HT1080 (cell line): ENCODE results near the gene PLEKHG3. TPM values are rescaled to one million over a fixed set of nuclear protein-coding genes. Genes with fewer than 3 reads are reported as not detected.
"Not testable (repeated sequence)": the region's sequence is repeated elsewhere in the genome, so short reads cannot be mapped to it uniquely, and the experiment has no call there.

ENCODE experiments used
- DNase-seq: peaks from one replicate; pipeline ENCODE4 v3.0.0-alpha.2; 2015; ENCODE audit warnings: low read depth
- polyA plus RNA-seq, 2 experiments: library from polyadenylated mRNA; depleted of rRNA; stranded (reverse); fragments of >200 nt; gene quantifications; 2 replicates each; pipeline ENCODE4 v1.2.3, GENCODE V29; 2015
- total RNA-seq: library from RNA; depleted of rRNA; stranded (reverse); fragments of >200 nt; shearing (Covaris generic); gene quantifications from 2 replicates; pipeline ENCODE4 v1.2.3, GENCODE V29; 2014; rRNA removed

PLEKHG3 gene
- total RNA-seq, result 23.5 and 27.9 TPM in 2 replicates
- 17.4 and 18.0 TPM in 2 replicates for polyA plus RNA-seq (2015; cell fraction: cytosol; rRNA removed)
- 68.7 and 70.0 TPM in 2 replicates for polyA plus RNA-seq (2015; cell fraction: nucleus; rRNA removed)

DNA sequence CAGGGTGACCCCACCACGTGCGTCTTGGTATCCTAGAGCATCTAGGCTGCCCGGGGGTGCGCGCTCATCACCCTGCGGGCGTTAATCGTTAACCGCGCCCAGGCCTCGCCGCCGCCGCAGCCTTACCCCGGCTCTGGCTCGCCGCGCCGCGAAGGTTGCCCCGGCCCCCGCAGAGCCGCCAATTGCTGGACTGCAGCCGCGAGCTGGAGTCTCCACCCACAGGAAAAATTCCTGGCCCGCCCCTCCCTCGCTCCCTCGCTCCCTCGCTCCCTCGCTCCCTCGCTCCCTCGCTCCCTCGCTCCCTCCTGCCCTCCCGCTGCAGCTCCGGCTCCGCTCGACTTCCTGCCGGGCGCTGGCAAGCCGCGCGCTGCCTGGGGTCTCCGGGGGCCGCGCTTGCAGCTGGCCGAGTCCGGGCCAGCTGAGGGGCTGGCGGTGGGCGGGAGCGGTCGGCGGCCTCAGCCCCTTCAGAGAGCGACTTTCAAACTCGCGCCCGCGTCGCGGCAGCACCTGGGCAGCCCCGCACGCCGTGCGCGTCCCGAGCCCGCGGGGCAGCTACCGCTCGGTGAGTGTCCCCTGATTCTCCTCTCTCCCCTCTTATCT lies at the start of gene PLEKHG3:
Gene PLEKHG3, plus strand, starts transcription at position 282 of the 600 bp plus-strand sequence. CDS start 23,208 bp downstream, outside the sequence.
- peak; percentile 77 for DNase-seq

DNA sequence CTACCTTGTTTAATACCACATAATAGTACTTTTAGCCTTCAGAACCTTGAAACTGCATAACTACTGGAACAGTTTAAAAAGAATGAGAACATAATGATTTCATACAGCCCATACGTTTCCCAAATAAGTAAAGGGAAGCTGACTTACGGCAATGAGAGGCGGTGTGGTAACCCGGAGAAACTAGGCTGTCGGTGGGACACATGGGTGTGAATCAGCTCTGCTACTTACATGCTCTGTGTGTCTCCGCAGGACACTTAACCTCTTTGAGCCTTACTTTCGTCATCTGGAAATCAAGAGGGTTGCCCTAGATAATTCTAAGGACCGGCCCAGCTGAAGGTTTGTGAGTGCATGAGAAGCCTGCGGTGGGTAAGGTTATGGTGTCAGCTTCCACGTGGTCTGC lies 49.3 kb upstream of the PLEKHG3 start:
- DNase-seq, result no peak

DNA sequence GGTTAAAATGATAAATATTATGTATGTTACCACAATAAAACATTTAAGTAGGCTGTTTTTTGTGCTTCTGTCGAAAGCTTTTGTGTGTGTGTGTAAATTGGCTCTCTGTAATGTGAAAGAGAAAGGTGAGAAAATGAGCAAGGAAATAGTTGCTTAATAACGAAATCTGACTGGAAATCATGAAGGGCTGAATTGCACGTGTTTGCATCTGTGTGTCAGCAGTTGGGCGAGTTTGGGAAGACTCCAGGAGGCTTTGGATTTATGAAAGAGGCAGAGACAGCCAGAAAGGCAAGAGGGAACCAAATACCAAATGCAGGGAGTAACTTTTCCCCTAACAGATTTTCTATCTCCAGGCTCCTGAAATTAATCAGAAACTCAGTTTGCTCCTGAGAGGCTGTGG lies 47.2 kb upstream of the PLEKHG3 start:
- DNase-seq, result no peak

DNA sequence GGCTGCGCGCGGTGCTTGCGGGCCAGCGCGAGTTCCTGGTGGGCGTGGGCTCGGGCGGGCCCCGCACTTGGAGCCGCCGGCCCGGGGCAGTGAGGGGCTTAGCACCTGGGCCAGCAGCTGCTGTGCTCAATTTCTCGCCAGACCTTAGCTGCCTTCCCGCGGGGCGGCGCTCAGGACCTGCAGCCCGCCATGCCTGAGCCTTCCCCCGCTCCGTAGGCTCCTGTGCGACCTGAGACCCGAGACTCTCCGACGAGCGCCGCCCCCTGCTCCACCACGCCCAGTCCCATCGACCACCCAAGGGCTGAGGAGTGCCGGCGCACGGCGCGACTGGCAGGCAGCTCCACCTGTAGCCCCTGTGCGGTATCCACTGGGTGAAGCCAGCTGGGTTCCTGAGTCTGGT lies 46.0 kb upstream of the PLEKHG3 start:
- DNase-seq, result no peak

DNA sequence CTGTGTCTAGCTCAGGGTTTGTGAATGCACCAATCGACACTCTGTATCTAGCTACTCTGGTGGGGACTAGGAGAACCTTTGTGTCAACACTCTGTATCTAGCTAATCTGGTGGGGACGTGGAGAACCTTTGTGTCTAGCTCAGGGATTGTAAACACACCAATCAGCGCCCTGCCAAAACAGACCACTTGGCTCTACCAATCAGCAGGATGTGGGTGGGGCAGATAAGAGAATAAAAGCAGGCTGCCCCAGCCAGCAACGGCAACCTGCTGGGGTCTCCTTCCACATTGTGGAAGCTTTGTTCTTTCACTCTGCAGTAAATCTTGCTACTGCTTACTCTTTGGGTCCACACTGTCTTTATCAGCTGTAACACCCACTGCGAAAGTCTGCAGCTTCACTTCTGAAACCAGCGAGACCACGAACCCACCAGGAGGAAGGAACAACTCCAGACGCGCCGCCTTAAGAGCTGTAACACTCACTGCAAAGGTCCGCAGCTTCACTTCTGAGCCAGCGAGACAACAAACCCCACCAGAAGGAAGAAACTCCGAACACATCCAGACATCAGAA lies 45.4 kb upstream of the PLEKHG3 start:
- not testable (repeated sequence) for DNase-seq

DNA sequence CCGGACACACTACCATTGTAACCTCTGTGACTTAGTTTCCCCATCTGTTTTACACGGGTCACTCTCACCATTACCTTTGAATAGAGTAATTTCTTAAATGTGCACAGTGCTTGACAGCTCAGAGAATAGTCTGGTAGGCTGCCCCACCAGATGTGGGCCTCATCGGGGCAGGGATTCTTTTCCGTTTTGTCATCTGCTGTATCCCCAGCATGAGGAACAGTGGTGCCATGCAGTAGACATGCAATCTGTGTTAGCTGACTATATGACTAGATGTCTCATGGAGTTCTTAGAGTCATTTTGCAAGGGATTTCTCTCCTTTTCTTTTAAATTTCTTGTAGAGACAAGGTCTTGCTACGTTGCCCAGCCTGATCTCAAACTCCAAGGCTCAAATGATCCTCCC lies 44.9 kb upstream of the PLEKHG3 start:
- no peak for DNase-seq

DNA sequence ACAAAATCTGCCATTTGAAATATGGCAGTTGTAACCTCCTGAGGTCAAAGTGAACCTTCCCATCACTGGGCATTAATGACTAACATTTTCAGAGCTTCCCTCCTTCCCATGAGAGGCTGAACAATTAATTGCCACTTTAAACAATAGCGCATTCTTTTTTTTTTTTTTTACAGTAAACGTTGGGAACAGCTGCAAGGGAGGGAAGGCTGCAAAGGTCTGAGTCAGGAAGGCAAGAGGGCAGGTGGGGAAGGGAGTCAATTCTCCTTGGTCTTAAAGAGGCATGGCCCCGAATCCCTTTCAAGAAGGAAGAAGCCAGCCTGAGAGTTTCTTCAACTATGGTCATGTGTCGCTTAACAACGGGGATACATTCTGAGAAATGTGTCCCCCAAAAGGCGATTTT lies 41.0 kb upstream of the PLEKHG3 start:
- DNase-seq, result peak; percentile 82

DNA sequence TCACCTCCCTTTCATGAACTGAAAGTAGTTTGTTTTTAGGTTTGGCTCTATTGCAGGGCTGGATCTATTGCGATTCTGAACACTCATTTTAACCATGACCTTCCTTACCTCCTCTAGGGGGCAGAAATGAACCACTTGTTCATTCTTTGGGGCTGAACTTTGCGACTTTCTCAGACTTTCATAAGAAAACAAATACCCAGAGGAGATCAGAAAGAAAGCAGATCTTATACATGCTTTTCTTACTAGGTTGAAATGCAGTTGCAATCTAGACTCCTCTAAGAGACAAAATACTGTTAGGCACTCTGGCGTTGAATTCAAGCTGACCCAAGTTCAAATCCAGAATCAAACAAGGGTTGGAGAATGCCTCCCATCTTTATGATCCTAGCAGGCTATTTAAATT lies 32.6 kb upstream of the PLEKHG3 start:
- DNase-seq, result peak; percentile 33

DNA sequence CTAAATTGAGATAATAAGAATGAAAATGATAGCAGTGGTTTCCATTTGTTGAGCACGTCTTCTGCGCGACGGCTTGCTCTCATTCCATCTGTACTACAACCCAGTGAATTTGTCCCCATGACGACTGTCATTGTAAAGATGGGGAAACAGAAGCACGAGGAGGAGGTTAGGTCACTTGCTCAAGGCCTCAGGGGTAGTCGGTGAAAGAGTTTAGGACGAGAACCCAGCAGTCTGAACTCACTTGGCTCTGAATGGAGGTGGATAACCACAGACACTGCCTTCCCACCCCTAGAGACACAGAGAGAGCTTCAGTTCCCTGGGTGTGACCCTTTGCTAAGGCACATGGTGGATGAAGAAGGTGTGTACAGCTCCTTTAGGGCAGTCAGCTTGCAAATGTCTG lies 30.9 kb upstream of the PLEKHG3 start:
- no peak for DNase-seq

DNA sequence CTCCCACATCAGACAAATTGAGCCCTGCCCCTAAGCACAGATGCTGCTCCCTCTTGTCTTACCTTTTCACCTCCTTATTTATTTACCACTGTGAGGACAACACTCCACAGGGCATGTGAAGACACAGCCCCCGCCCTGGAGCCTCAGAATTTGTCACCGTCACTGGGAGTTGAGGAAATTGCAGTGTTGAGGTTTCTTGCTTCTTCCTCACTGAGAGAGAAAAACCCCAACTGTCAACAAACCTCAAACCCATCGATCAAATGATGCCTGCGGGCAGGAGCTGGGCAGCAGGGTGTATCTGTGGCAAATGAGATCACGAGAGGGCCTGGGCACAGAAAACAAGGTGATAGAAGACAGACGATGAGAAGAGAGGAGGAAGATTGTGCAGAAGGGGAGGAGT lies 30.5 kb upstream of the PLEKHG3 start:
- peak; percentile 36 for DNase-seq

DNA sequence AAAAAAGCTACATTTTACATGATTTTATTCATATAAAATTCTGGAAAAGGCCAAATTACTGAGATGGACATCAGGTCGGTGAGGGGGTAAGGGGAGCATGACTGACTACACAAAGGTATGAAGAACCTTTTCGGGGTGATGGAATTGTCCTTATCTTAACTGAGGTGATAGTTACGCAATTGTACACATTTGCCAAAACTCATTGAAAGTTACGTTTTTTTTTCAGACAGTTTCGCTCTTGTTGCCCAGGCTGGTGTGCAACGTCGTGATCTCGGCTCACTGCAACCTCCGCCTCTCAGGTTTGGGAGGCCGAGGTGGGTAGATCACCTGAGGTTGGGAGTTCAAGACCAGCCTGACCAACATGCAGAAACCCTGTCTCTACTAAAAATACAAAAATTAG lies 29.4 kb upstream of the PLEKHG3 start:
- no peak for DNase-seq

DNA sequence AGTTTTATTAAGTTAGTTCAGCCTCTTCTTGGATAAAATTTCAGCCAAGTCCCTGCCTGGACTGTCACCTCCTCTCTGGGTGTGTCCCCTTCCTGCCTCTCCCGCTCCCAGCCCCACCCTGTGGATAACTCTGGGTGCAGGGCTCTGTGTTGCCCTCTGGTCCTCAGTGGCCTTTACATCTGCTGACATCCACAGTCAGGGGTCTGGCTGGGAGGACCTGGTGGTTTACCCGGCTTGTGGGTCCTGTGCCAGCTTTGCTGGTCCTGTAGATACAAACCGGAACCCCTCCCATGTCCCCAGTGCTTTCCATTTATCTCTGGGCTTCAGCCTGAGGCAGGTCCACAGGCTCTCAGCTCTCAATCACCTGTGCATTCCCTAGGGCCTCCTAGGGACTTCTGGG lies 28.9 kb upstream of the PLEKHG3 start:
- DNase-seq, result no peak

DNA sequence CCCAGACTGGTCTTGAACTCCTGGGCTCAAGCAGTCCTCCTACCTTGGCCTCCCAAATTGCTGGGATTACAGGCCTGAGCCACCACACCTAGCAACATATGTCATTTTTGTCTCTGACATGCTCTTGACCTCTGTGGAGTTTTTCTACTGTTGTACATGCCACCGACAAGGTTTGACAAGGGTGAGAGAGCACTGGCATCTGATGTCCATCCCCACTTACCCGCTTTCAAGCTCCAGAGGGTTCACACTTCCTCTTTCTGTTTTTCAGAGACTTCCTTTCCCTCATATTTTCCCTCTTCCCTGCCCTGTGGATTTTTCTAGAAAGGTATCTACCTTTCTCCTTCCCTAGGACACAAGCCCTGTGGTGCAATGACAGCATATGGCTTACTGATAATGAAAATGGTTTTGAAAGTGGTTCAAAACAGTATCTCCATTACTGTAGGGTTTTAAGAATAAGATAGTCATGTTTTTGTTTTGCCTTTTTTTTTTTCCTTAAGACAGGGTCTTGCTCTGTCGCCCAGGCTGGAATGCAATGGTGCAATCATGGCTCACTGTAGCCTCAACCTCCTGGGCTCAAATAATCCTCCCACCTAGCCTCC lies 27.7 kb upstream of the PLEKHG3 start:
- no peak for DNase-seq

DNA sequence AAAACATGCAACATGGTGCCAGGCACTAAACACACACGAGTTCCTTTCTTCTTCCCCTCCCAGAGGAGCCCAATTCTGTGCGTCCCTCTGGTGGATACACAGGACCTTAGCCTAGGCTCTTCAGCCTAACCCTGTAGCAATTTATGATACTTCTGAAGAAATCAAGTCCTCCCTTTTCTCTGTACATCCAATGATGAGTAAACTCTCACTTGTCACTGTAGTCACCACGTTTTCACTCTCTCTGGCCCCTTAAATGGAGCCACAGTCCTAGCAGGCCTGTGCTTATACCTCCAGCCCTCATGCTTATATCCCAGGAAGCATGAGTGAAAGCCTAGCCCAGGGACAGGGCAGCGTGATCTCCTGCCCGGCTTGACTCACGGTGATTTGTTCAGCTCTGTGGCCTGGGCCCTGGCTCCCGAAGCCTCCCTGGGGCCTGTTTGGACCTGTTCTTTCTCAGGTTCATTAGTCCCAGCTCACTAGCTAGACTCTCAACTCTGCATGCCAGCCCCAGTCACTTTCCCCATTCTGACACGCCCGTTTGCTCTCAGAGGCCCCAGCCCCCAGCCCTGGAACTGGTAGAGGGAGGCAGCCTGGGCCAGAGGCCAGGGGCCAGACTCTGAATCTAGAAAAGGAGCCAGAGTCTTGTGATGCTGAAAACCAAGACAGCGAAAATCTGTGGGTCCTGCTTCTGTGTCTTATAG lies 24.1 kb upstream of the PLEKHG3 start:
- peak; percentile 17 for DNase-seq

DNA sequence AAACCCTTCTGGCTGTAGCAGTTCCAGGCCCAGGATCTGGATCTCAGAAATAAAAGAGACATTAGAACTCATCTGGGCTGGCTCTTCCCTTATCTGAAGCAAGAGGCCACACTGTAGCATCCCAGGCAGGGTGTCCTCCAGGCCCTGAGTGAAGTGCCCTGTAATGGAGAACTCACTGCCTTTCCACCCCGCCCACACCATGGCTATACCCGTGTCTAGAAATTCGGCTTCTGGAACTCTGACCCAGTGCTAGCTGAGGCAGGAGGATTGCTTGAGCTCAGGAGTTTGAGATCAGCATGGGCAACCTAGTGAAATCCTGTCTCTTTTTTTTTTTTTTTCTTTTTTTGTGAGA lies 23.5 kb upstream of the PLEKHG3 start:
- DNase-seq, result no peak

DNA sequence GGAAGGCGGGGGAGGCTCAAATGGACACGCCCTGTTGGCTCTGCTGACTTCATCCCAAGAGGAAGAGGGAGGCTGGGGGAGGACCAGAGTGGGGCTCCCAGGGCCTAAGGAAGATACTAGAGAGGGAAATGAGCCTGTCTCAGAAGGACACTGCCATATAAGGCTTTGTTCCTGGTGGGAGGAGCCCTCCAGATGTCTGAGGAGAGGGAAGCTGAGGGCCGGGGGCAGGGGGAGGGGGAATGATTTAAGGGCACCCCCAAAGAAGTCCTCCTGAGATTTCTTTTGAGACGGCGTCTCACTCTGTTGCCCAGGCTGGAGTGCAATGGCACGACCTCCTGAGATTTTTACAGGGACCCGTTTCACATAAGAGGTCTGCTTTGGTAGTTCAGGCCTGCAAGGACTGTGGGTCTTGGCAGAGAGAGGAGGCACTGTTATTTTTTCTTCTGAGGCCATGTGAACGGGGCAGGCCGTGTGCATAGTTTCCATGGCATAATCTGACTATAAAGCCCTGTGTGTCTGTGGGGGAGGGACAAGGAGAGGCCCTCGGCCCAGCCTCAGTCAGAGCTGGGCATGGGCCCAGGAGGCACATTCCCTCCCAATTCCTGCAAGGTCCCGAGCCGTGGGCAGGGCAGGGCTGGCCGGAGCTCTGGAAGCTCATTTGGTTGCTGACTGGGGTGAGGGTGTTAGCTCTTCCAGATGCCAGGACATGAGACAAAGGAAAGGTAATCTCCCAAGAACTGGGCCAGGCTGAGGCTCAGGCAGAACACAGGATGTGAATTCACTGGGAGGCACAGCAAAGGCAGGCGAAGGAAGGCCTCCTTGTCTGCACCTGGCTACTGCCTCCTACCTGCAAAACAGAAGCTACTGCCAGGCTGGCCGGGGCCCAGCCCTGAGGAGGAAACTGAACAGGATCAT lies 22.2 kb upstream of the PLEKHG3 start:
- no peak for DNase-seq

DNA sequence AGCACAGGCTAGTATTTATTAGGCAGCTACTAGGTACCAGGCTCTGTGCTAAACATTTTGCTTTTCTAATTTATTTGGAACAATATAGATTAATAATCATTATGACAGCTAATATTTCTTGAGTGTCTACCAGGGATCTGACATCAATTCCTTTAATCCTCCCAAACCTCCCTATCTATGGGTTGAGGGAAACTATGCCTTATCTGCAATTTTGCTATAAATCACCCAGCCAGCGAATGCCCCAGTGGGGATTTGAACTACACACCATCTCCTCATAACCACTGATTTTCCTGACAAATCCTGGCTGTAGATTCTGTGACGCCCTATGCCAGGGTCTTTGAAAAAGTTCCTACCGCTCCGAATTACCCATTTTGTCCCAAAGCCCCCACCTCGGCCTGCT lies 21.4 kb upstream of the PLEKHG3 start:
- no peak for DNase-seq

DNA sequence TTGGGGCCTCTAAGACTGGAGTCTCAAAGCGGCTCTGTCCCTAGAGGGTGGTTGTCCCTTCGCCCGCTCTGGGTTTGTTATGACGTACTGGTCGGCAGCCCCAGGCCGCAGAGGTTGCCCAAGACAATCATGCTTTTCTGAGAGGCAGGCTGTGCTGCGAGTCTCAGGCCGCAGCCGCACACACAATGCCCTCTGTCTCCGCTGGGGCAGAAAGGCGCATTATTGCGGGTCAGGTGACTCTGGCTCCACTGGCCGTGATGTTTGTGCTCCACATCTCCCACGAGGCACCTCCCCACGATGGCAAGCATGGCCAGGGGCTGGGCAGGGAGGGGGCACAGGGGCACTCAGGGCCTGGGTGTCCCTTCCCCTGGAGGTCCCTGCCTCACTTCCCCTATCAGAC lies 21.0 kb upstream of the PLEKHG3 start:
- no peak for DNase-seq

DNA sequence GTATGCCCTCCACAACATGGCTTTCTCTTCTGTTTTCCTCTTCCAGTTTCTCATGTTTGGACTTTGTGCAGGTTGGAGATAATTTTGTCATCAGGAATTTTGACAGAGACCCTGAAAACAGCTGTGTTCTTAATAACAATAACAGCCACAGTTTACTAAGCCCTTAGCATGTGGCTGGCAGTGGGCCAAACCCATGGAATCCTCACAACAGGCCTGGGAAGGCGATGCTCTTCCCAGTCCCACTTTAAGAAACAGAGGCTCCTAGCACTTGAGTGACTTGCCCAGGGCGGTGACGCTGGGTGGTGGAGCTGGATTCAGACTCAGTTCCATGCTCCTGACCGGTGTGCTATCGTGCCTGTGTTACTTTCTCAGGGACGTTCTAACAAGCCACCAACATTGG lies 20.1 kb upstream of the PLEKHG3 start:
- no peak for DNase-seq

DNA sequence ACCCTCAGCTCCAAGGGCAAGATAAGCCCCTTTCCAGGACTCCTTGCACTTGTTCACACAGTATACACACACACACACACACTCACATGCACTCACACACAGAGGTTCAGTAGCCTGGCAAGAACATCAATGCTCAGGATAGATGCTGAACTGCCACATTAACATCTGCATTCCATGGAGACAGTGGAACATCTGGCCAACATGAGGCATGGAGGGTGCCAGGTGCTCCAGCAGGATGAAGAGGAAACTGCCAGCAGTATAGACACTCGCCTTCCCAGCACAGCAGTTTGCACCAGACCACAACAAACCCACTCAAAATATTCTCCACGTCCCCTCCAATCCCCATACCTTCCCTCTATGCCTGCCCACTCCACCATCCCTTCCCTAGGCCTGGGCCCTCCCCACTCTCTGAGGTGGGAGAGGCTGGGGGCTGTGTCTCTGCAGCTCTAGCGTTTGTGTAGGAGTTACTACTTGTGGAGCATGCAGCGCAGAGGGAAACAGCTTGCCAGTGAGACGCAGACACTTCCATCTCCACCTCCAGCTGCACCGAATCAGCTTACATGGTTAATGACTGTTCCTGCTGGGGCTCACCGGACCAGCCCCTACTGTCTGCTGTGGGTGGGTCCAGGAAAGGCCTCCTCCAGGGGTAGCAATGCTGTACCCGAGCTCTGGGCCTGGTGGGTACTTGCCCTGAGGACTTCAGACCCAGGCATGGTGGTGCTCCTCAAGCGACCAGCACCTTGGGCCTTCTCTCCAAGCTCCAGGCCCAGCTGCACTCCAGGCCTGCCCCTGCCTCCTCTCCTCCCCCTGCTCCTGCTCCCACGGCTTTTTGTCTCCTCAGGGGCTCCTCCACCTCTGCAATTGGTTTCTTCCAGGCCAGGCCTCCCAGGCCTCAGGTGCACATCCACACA lies 18.6 kb upstream of the PLEKHG3 start:
- no peak for DNase-seq
